K562 (cell line): ENCODE measurements around the gene TMEM101. TPM values are rescaled to one million over a fixed set of nuclear protein-coding genes. Genes with fewer than 3 reads are reported as not detected.
A peak's percentile ranks its signal among the peaks of the same experiment; 100 is the strongest.

Experiments used
- ARNT ChIP-seq, 2 experiments: fragments of 450-650 bp; IDR thresholded peaks; 2 replicates each; pipeline ENCODE4 v1.6.1; 2016; ENCODE audit warnings: mild to moderate bottlenecking in 1 of 2
- CTCFL ChIP-seq: IDR thresholded peaks from 2 replicates; pipeline ENCODE4 v1.6.1; 2011; ENCODE audit warnings: borderline replicate concordance, low read depth, mild to moderate bottlenecking, moderate library complexity, low read length; ENCODE audit not compliant: insufficient read depth, poor library complexity, severe bottlenecking
- DACH1 ChIP-seq: fragments of 450-650 bp; IDR thresholded peaks from 2 replicates; pipeline ENCODE4 v1.6.1; 2018; ENCODE audit not compliant: partially characterized antibody
- E2F4 ChIP-seq: sonication (generic); formaldehyde crosslinking; IDR thresholded peaks from 2 replicates; pipeline ENCODE4 v1.8.0; 2022; ENCODE audit warnings: mild to moderate bottlenecking, low read depth, missing genetic modification reagents
- ELF1 ChIP-seq: fragments of 200-800 bp; sonication (Bioruptor generic); IDR thresholded peaks from 2 replicates; pipeline ENCODE4 v1.6.1; 2016; ENCODE audit warnings: missing genetic modification characterization, missing compliant biosample characterization
- ERF ChIP-seq: fragments of 450-650 bp; formaldehyde crosslinking; IDR thresholded peaks from 2 replicates; pipeline ENCODE4 v1.4.0; 2020; ENCODE audit warnings: mild to moderate bottlenecking, mixed read lengths
- HINFP ChIP-seq: fragments of 450-650 bp; conservative IDR thresholded peaks from 2 replicates; pipeline ENCODE4 v1.6.1; 2016; ENCODE audit warnings: missing genetic modification characterization, low read depth, mild to moderate bottlenecking, control low read depth, missing compliant biosample characterization
- MEF2D ChIP-seq: conservative IDR thresholded peaks from 2 replicates; pipeline ENCODE4 v1.6.1; 2016; ENCODE audit warnings: low read depth, missing genetic modification characterization, missing compliant biosample characterization
- MTA3 ChIP-seq: fragments of 450-650 bp; formaldehyde crosslinking; IDR thresholded peaks from 2 replicates; pipeline ENCODE4 v1.6.1; 2017; ENCODE audit warnings: mild to moderate bottlenecking, borderline replicate concordance
- PHF20 ChIP-seq: fragments of 450-650 bp; IDR thresholded peaks from 2 replicates; pipeline ENCODE4 v1.6.1; 2018; ENCODE audit not compliant: partially characterized antibody
- SMAD4 ChIP-seq: fragments of 250-450 bp; sonication (Bioruptor Pico); conservative IDR thresholded peaks from 2 replicates; pipeline ENCODE4 v1.8.0; 2021; ENCODE audit warnings: inconsistent platforms, mild to moderate bottlenecking, moderate library complexity
- SRSF1 ChIP-seq: fragments of 200-400 bp; formaldehyde crosslinking; IDR thresholded peaks from 2 replicates; pipeline ENCODE4 v1.6.1; 2017; ENCODE audit warnings: mild to moderate bottlenecking, low read depth, low read length, moderate library complexity
- ZKSCAN1 ChIP-seq: fragments of 150-350 bp; IDR thresholded peaks from 2 replicates; pipeline ENCODE4 v1.6.1; 2016; ENCODE audit warnings: low read depth, low read length
- ZNF436 ChIP-seq: fragments of 250-450, 450-650 bp; sonication (Bioruptor Pico); formaldehyde crosslinking; IDR thresholded peaks from 2 replicates; pipeline ENCODE4 v1.7.0; 2020; ENCODE audit warnings: mild to moderate bottlenecking
- polyA plus RNA-seq, 8 experiments: library from polyadenylated mRNA; depleted of rRNA in 4 of 8; stranded (reverse) in 5 of 8; unstranded in 3 of 8; fragments of >200 nt; fragmentation: Nextera tagmentation in 2 of 8; fragmentation: Illumina TruSeq in 1 of 8; extraction: Ambion mirVana in 2 of 8; extraction: Trizol in 1 of 8; gene quantifications; 2 replicates each; pipeline versions ENCODE4 v1.2.1 to v1.2.3, GENCODE V29; 2011 to 2014; ENCODE audit warnings: inconsistent platforms in 1 of 8, missing spikeins in 1 of 8
- total RNA-seq, 7 experiments: library from RNA; depleted of rRNA in 6 of 7; stranded (reverse); fragments of >200 nt in 6 of 7; fragmentation: Illumina TruSeq in 2 of 7; extraction: Trizol in 2 of 7; gene quantifications; 2 replicates each; pipeline versions ENCODE4 v1.2.1 to v1.2.3, GENCODE V29; 2011 to 2021; ENCODE audit warnings: low replicate concordance in 1 of 7
- TF ChIP-seq, protein P1 (sequence below), 2 experiments: fragments of 450-650 bp; IDR thresholded peaks; 2 replicates each; pipeline ENCODE4 v1.6.1; 2018; ENCODE audit warnings: mild to moderate bottlenecking in 2 of 2, low read depth in 1 of 2; ENCODE audit not compliant: partially characterized antibody in 2 of 2
- TF ChIP-seq, protein P2 (sequence below), 2 experiments: fragments of 250-450 bp in 1 of 2; fragments of 450-650 bp in 1 of 2; sonication (Bioruptor Pico) in 1 of 2; IDR thresholded peaks; 2 replicates each; pipeline versions ENCODE4 v1.6.1 to v1.8.0; 2016 to 2021; ENCODE audit warnings: mild to moderate bottlenecking in 2 of 2, moderate library complexity in 2 of 2, missing compliant biosample characterization in 1 of 2, missing genetic modification characterization in 1 of 2

The TMEM101 gene
- total and polyA plus RNA-seq, 9 of the 15 experiments (the other 6 are each of a cell fraction or from before 2014, with no cell fraction given): 21.2 to 110 (median 37.8) TPM

GRCh38 chr17:44014437-44015172, at the start of gene TMEM101 (continued):
- no peak for TF ChIP-seq CTCFL
- 0 out of 2 replicates have a peak, but pooled peaks have one; percentile 41 for TF ChIP-seq ERF
- no peak; the same call in 1 of the 2 replicates for TF ChIP-seq SMAD4 (CRISPR knock-in tag)
- TF ChIP-seq PHF20: peak; percentile 92
- no peak for TF ChIP-seq ZNF436 (CRISPR knock-in tag)
- TF ChIP-seq MTA3: peak; percentile 92
- TF ChIP-seq MEF2D (tag): peak; percentile 66; the same call in 1 of the 2 replicates
- TF ChIP-seq, protein P1, sequence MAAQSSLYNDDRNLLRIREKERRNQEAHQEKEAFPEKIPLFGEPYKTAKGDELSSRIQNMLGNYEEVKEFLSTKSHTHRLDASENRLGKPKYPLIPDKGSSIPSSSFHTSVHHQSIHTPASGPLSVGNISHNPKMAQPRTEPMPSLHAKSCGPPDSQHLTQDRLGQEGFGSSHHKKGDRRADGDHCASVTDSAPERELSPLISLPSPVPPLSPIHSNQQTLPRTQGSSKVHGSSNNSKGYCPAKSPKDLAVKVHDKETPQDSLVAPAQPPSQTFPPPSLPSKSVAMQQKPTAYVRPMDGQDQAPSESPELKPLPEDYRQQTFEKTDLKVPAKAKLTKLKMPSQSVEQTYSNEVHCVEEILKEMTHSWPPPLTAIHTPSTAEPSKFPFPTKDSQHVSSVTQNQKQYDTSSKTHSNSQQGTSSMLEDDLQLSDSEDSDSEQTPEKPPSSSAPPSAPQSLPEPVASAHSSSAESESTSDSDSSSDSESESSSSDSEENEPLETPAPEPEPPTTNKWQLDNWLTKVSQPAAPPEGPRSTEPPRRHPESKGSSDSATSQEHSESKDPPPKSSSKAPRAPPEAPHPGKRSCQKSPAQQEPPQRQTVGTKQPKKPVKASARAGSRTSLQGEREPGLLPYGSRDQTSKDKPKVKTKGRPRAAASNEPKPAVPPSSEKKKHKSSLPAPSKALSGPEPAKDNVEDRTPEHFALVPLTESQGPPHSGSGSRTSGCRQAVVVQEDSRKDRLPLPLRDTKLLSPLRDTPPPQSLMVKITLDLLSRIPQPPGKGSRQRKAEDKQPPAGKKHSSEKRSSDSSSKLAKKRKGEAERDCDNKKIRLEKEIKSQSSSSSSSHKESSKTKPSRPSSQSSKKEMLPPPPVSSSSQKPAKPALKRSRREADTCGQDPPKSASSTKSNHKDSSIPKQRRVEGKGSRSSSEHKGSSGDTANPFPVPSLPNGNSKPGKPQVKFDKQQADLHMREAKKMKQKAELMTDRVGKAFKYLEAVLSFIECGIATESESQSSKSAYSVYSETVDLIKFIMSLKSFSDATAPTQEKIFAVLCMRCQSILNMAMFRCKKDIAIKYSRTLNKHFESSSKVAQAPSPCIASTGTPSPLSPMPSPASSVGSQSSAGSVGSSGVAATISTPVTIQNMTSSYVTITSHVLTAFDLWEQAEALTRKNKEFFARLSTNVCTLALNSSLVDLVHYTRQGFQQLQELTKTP (IDR thresholded peaks at IDR 0.05; ENCODE audit: low read depth in 1 of 2, partially characterized antibody in 2 of 2): no peak
- peak; percentile 80; the same call in 1 of the 2 replicates for TF ChIP-seq ZKSCAN1
- TF ChIP-seq SRSF1: no peak
- TF ChIP-seq ARNT (IDR thresholded peaks at IDR 0.05): no peak
- TF ChIP-seq DACH1: no peak
- no peak for TF ChIP-seq HINFP (tag)
- TF ChIP-seq E2F4: peak; percentile 86
- TF ChIP-seq ELF1 (tag): peak; percentile 91
- TF ChIP-seq, protein P2, sequence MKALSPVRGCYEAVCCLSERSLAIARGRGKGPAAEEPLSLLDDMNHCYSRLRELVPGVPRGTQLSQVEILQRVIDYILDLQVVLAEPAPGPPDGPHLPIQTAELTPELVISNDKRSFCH (CRISPR knock-in tag; IDR thresholded peaks at IDR 0.05): no peak
- TF ChIP-seq, protein P2 (tag; IDR thresholded peaks at IDR 0.05): peak; percentile 92
